H1 (cell line): ENCODE data around the gene RNPS1. TPM values are rescaled to one million over a fixed set of nuclear protein-coding genes. Genes with fewer than 3 reads are reported as not detected.
A peak's percentile ranks its signal among the peaks of the same experiment; 100 is the strongest.

Source experiments
- CEBPB ChIP-seq: IDR thresholded peaks from 2 replicates; pipeline ENCODE4 v1.6.1; 2012; ENCODE audit warnings: low read depth, low read length
- CTCF ChIP-seq, 3 experiments: IDR thresholded peaks; 1 replicate in 2 of 3; 2 replicates in 1 of 3; pipeline versions ENCODE4 v1.5.1 to v1.6.1; 2011; ENCODE audit warnings: low read length in 3 of 3, mild to moderate bottlenecking in 3 of 3, inconsistent platforms in 2 of 3, low read depth in 1 of 3, moderate library complexity in 1 of 3; ENCODE audit not compliant: insufficient read depth in 1 of 3; ENCODE audit errors: control extremely low read depth in 1 of 3
- GABPA ChIP-seq: IDR thresholded peaks from 2 replicates; pipeline ENCODE4 v1.6.1; 2011; ENCODE audit warnings: mild to moderate bottlenecking, low read length, moderate library complexity, borderline replicate concordance; ENCODE audit not compliant: insufficient read depth
- RFX5 ChIP-seq: IDR thresholded peaks from 2 replicates; pipeline ENCODE4 v1.6.1; 2011; ENCODE audit warnings: low read depth, low read length, improper control_type of control experiment, borderline replicate concordance
- RNF2 ChIP-seq: fragments of 200-900, 300-1000 bp; sonication (generic); IDR thresholded peaks from 2 replicates; pipeline ENCODE4 v1.7.1; 2016; ENCODE audit warnings: borderline replicate concordance, low read depth, mild to moderate bottlenecking, antibody characterized with exemption, low read length; ENCODE audit not compliant: poor library complexity, severe bottlenecking; ENCODE audit errors: missing control alignments
- SIX5 ChIP-seq: IDR thresholded peaks from 2 replicates; pipeline ENCODE4 v1.6.1; 2011; ENCODE audit warnings: mild to moderate bottlenecking, low read depth, low read length
- TAF7 ChIP-seq: optimal IDR thresholded peaks from 2 replicates; pipeline ENCODE3; 2011; ENCODE audit warnings: low read depth, mild to moderate bottlenecking, inconsistent platforms, low read length, moderate library complexity, borderline replicate concordance
- TCF12 ChIP-seq: IDR thresholded peaks from 2 replicates; pipeline ENCODE4 v1.6.1; 2011; ENCODE audit warnings: low read depth, mild to moderate bottlenecking, low read length
- polyA plus RNA-seq, 7 experiments: library from polyadenylated mRNA; depleted of rRNA in 3 of 7; stranded (reverse) in 5 of 7; unstranded in 2 of 7; fragments of >200 nt in 5 of 7; fragments of 200-250 nt in 2 of 7; gene quantifications; 1 replicate in 5 of 7; 2 replicates in 1 of 7; 4 replicates in 1 of 7; pipeline versions ENCODE4 v1.2.1 to v1.2.3, GENCODE V29; 2011 to 2013; ENCODE audit warnings: missing spikeins in 2 of 7, mixed read lengths in 2 of 7
- total RNA-seq: library from RNA; stranded (reverse); fragmentation: NEBNext Ultra II Directional; extraction: Animal tissue kit (Norgen Biotek cat#: 25700); gene quantifications from 2 replicates; pipeline ENCODE4 v1.2.1, GENCODE V29; 2021

RNPS1 gene
- total and polyA plus RNA-seq, 2 of the 8 experiments (the other 6 are each of a cell fraction or from before 2014, with no cell fraction given) = 330 to 350 TPM

GRCh38 chr16:2244301-2244700, 23.6 kb downstream of the RNPS1 start (continued):
- TF ChIP-seq TCF12 (no peak), RFX5 (no peak), RNF2 (no peak), SIX5 (no peak), GABPA (no peak), TAF7 (no peak), CTCF (IDR thresholded peaks at IDR 0.05; ENCODE audit: control extremely low read depth in 1 of 3, insufficient read depth in 1 of 3, low read depth in 1 of 3, low read length in 3 of 3) (peak; percentile 13 to 44 (median 41); a peak in 2 of 4 replicates), CEBPB (no peak)
